ENCODE results near the gene SPIN2B.

DNA sequence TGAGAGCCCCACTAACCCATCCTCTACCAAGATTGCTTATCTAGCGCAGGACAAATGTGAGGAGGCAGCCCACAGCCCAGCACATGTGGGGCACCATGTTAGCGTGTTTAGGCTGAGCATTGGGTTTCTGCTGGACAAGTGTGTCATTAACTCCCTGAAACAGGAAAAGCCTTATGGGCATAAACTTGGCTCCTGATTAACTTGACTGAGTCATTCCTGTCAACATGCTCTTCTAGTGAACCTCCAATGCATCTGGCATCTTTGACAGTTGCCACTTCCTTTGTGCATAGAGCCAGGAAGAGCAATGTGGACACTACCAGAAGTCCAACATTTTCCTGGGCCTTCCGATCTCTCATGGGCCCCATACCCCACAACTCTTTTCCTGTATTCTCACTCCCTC lies 13.4 kb upstream of the SPIN2B start:
- TF ChIP-seq, protein P1, sequence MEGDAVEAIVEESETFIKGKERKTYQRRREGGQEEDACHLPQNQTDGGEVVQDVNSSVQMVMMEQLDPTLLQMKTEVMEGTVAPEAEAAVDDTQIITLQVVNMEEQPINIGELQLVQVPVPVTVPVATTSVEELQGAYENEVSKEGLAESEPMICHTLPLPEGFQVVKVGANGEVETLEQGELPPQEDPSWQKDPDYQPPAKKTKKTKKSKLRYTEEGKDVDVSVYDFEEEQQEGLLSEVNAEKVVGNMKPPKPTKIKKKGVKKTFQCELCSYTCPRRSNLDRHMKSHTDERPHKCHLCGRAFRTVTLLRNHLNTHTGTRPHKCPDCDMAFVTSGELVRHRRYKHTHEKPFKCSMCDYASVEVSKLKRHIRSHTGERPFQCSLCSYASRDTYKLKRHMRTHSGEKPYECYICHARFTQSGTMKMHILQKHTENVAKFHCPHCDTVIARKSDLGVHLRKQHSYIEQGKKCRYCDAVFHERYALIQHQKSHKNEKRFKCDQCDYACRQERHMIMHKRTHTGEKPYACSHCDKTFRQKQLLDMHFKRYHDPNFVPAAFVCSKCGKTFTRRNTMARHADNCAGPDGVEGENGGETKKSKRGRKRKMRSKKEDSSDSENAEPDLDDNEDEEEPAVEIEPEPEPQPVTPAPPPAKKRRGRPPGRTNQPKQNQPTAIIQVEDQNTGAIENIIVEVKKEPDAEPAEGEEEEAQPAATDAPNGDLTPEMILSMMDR (IDR thresholded peaks at IDR 0.05), result no peak
- TF ChIP-seq POLR2A (IDR thresholded peaks at IDR 0.05) (no peak), EP300 (IDR thresholded peaks at IDR 0.05) (no peak)

Data from tibial nerve (tissue), 4 donors.